ENCODE results near the gene FARP1.

- TF ChIP-seq REST (IDR thresholded peaks at IDR 0.05; ENCODE audit: low read depth) (no peak), NFIC (IDR thresholded peaks at IDR 0.05) (no peak), YY1 (IDR thresholded peaks at IDR 0.05; ENCODE audit: low read depth) (no peak), RAD21 (IDR thresholded peaks at IDR 0.05; ENCODE audit: low read depth) (no peak), CREB1 (IDR thresholded peaks at IDR 0.05; ENCODE audit: low read depth) (no peak), CEBPB (IDR thresholded peaks at IDR 0.05) (no peak), TAF1 (IDR thresholded peaks at IDR 0.05; ENCODE audit: low read depth) (no peak), MAX (IDR thresholded peaks at IDR 0.05) (no peak), EP300 (IDR thresholded peaks at IDR 0.05; ENCODE audit: borderline replicate concordance) (no peak), EGR1 (IDR thresholded peaks at IDR 0.05) (no peak), TEAD4 (IDR thresholded peaks at IDR 0.05) (no peak), USF1 (IDR thresholded peaks at IDR 0.05) (no peak), TCF12 (IDR thresholded peaks at IDR 0.05; ENCODE audit: low read depth) (no peak), ZBTB7A (IDR thresholded peaks at IDR 0.05; ENCODE audit: low read depth) (no peak)
These were observed 74.7 kb downstream of the FARP1 start for GRCh38 chr13:98217597-98217996.
